Measurements from ENCODE around the gene SLC39A1. TPM values are rescaled to one million over a fixed set of nuclear protein-coding genes. Genes with fewer than 3 reads are reported as not detected.

The SLC39A1 gene
- total RNA-seq, 1 donor from 2014 or later = 86.3 TPM

DNA sequence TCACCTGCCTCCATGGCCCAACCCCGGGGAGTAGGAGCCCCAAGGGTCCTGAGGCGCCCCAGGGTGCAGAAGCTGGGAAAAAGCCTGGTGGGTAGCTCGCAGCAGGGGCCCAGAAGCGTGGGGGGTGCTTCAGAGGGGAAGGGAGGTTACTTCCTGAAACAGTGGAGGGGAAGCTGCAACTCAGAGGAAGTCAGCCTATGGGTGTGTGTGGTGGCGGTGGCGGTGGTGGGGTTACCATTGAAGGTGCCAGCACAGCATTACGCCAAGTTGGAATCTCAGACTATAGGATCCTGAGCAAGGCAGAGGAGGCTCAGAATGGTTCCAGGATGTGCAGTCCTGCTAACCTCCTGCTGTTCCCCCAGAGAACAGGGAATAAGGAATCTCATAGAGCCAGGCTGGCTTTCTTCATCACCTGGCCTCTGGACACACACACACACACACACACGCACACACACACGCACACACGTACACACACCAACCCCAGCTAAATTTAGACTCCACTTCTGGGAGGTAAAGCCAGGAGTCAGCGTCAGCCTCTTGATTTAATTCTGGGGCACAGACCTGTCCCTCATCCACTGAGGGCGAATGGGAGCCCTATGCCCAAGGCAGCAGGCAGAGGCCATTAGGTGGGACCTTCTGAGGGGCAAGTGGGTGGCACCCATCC is 18.1 kb downstream of the SLC39A1 start:
- Histone ChIP-seq H3K4me3 (peak overlapping the region; percentile 93 to 99), H3K27me3 (no peaks in the 10 kb centered on the region), H3K4me1 (peaks cover 4 to 9% of the 10 kb centered on the region in 2 donors), H3K36me3 (peaks cover 51 to 55% of the 10 kb centered on the region in 2 donors), H3K27ac (peak overlapping the region; percentile 89 to 98), H3K9me3 (no peaks in the 10 kb centered on the region)
- DNase-seq (ENCODE audit: low spot score in 2 of 2) = peak; percentile 41 to 80
- TF ChIP-seq, protein P1, sequence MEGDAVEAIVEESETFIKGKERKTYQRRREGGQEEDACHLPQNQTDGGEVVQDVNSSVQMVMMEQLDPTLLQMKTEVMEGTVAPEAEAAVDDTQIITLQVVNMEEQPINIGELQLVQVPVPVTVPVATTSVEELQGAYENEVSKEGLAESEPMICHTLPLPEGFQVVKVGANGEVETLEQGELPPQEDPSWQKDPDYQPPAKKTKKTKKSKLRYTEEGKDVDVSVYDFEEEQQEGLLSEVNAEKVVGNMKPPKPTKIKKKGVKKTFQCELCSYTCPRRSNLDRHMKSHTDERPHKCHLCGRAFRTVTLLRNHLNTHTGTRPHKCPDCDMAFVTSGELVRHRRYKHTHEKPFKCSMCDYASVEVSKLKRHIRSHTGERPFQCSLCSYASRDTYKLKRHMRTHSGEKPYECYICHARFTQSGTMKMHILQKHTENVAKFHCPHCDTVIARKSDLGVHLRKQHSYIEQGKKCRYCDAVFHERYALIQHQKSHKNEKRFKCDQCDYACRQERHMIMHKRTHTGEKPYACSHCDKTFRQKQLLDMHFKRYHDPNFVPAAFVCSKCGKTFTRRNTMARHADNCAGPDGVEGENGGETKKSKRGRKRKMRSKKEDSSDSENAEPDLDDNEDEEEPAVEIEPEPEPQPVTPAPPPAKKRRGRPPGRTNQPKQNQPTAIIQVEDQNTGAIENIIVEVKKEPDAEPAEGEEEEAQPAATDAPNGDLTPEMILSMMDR (IDR thresholded peaks at IDR 0.05) = no peak
- intact Hi-C loops (cut with DNase I) = loop anchor here (1.0 to 5.0 kb wide), 3 partner anchors 22 to 458 kb away; no protein-coding TSS in a partner anchor

DNA sequence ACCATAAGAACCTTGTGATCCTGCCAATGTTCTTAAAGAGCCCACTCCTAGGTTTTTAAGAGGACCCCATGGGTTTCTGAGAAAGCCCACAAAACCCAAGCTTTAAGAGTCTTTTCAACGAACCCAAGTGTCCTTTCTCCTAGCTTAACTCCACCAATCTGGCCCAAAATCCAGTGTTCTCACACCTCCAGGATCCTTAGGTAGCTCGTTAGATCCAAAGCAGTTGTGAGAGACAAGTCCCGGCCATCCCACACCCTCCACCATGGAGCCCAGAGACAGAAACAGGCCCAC is 18.6 kb downstream of the SLC39A1 start:
- Histone ChIP-seq H3K4me3 (peak overlapping the region; percentile 93 to 99), H3K36me3 (peaks cover 51 to 53% of the 10 kb centered on the region in 2 donors), H3K27ac (peak overlapping the region; percentile 89 to 98), H3K9me3 (no peaks in the 10 kb centered on the region), H3K27me3 (no peaks in the 10 kb centered on the region), H3K4me1 (peaks cover 4 to 9% of the 10 kb centered on the region in 2 donors)
- no peak for DNase-seq (ENCODE audit: low spot score in 2 of 2)
- TF ChIP-seq, protein P1 (IDR thresholded peaks at IDR 0.05) = no peak
- intact Hi-C loops (cut with DNase I) = loop anchor here (1.0 to 5.0 kb wide), 3 partner anchors 21 to 457 kb away; no protein-coding TSS in a partner anchor

DNA sequence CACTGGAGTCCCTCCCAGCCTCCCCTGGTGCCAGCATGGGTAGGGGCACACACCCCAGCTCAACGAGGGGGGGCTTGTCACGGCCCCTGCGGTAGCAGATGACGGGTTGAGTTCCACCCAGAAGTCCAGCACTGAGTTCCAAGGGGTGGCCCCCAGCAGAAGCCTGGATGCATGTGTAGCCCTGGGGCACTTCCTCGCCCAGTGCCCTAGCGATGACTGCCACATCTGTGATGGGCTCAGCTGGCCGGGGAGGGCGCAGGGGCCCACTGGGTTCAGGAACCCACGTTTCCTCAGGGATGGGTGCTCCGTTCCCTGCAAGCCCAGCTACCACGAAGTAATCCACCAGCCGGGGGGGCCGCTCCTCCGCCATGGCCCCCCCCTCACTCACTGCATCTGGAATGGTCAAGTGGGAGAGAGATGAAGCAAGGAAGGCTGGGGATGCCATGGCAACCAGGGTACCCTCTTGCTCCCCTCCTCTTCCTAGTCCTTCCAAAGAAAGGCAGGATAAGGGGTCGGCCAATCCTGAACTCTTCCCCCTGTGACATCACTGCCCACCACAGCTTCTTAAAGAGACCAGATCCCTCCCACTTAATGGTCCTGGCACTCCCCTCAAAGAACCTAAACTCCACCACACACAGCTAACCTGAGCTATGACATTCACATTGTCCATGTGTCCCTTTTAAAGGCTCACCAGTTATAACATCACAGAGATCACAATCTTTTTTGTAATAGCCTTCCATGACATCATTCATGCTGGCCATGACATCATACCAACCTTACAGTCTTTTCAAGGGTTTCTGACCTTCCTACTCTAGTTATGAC is 19.1 kb downstream of the SLC39A1 start:
- Histone ChIP-seq H3K27me3 (no peaks in the 10 kb centered on the region), H3K36me3 (peaks cover 51 to 52% of the 10 kb centered on the region in 2 donors), H3K9me3 (no peaks in the 10 kb centered on the region), H3K4me3 (peak overlapping the region in 1 of 2 donors; percentile 93), H3K27ac (peak overlapping the region; percentile 89 to 98), H3K4me1 (peaks cover 4 to 9% of the 10 kb centered on the region in 2 donors)
- DNase-seq (ENCODE audit: low spot score in 2 of 2) = no peak
- intact Hi-C loops (cut with DNase I) = no loop called here
- TF ChIP-seq, protein P1 (IDR thresholded peaks at IDR 0.05) = no peak

DNA sequence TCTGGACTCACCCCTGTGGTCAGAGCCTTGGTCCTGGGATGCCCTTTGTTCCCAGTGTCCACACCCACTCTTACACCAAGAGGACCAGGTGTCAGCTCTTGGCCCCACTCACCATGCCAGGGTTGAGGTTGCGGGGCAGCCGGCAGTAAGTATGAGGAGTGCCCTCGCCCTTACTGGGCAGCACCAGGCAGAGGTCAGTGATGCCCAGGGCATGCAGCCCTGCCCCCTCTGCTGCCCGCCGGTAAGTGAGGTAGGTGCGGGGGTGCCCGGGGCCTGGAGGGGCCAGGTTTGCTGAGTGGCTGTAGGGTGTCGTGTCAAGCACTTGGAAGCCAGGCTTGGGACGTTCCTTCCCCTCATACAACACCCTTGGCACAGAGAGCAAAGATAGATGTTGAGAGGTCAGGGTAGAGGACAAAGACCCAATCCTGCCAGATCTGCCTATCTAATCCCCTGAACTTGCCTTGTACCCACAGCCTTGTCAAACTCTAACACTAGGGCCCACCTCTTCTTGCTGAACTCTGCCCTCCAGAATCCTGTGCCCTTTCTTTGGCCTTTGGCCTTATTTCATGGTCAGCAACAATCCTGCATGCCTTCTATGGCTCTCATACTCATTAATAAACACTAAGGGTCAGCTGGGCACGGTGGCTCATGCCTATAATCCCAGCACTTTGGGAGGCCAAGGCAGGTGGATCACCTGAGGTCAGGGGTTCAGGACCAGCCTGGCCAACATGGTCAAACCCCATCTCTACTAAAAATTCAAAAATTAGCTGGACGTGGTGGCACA is 20.4 kb downstream of the SLC39A1 start:
- Histone ChIP-seq H3K27me3 (no peaks in the 10 kb centered on the region), H3K27ac (no peak overlapping the region), H3K4me3 (no peak overlapping the region), H3K9me3 (no peaks in the 10 kb centered on the region), H3K36me3 (peaks cover 43 to 47% of the 10 kb centered on the region in 2 donors), H3K4me1 (peaks cover 4 to 9% of the 10 kb centered on the region in 2 donors)
- intact Hi-C loops (cut with DNase I) = no loop called here
- TF ChIP-seq, protein P1 (IDR thresholded peaks at IDR 0.05) = no peak
- DNase-seq (ENCODE audit: low spot score in 2 of 2) = no peak

DNA sequence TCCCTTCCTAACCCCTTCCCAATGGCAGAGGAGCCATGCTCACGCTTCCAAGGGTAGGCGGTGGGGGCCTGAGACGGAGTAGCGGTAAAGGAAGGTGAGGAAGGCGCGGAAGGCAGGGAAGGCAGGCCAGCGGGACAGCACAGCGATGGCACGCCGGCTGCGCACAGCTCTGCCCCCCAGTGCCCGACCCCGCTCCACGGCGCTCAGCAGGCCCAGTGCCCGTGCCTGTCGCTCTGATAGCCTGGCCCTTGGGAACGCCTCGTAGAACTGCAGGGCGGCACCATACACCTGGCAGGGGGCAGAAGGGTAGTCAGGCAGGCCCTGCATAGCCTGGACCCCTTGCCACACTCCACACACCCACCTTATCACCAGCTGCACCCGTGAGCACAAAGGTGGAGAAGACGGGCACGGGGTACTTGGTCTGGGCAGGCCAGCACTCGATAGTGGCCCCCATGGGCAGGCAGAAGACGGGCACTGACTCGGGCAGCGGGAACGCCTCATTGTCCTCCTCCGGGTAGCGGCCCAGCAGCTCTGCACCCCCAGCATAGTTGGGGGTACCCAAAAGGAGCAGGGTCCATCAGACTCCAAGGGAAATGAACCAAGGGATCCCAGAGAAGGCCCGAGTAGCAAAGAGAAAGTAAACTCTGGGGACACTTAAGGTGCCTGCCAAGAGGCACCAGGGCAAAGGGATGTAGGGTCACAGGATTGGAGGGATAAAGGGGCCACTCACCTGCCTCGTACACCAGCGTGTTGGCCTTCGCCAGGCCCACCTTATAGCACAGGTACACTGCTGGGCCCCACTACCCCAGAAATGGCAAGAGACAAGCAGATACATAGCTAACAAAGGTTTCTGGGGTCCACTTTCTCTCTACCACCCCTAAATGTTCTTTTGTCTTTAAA is 21.3 kb downstream of the SLC39A1 start:
- Histone ChIP-seq H3K9me3 (no peaks in the 10 kb centered on the region), H3K27me3 (no peaks in the 10 kb centered on the region), H3K27ac (no peak overlapping the region), H3K36me3 (peaks cover 47 to 48% of the 10 kb centered on the region in 2 donors), H3K4me1 (peaks cover 4 to 9% of the 10 kb centered on the region in 2 donors), H3K4me3 (no peak overlapping the region)
- TF ChIP-seq, protein P1 (IDR thresholded peaks at IDR 0.05) = no peak
- intact Hi-C loops (cut with DNase I) = no loop called here
- no peak for DNase-seq (ENCODE audit: low spot score in 2 of 2)
